CD4-positive, alpha-beta memory T cell (primary cell): ENCODE data around the gene RAB9A. TPM values are rescaled to one million over a fixed set of nuclear protein-coding genes. Genes with fewer than 3 reads are reported as not detected.
A peak's percentile ranks its signal among the peaks of the same experiment; 100 is the strongest.

Experiments used
- CTCF ChIA-PET: fragments of 350-600 bp; sonication (Branson Sonifier 250); formaldehyde crosslinking; loops from one replicate; lab custom pipeline; 2021; ENCODE audit warnings: inconsistent platforms; ENCODE audit not compliant: partially characterized antibody; lab: Charles Lee
- POLR2A ChIA-PET: fragments of 350-600 bp; sonication (Branson Sonifier 250); formaldehyde crosslinking; loops from one replicate; lab custom pipeline; 2021; ENCODE audit not compliant: partially characterized antibody; lab: Charles Lee
- DNase-seq, 5 donors: peaks; one replicate each; pipeline versions ENCODE4 v3.0.0 to v3.0.0-alpha.2; 2020 to 2022; ENCODE audit warnings: mixed read lengths in 1 of 5
- H3K27ac ChIP-seq: one replicate; pipeline ENCODE4 v1.7.0; 2013; ENCODE audit warnings: low read depth, low read length
- H3K27me3 ChIP-seq: 2 replicates; pipeline ENCODE4 v1.7.0; 2013; ENCODE audit warnings: mild to moderate bottlenecking, low read length, moderate library complexity; ENCODE audit not compliant: insufficient read depth
- H3K36me3 ChIP-seq: 2 replicates; pipeline ENCODE4 v1.7.0; 2013; ENCODE audit warnings: mild to moderate bottlenecking, low read length, moderate library complexity; ENCODE audit not compliant: insufficient read depth
- H3K4me1 ChIP-seq: 2 replicates; pipeline ENCODE4 v1.7.0; 2013; ENCODE audit warnings: mild to moderate bottlenecking, low read length, moderate library complexity; ENCODE audit not compliant: insufficient read depth
- H3K4me3 ChIP-seq, 2 donors: one replicate each; pipeline ENCODE4 v1.7.0; 2013; ENCODE audit warnings: low read length in 2 of 2, mild to moderate bottlenecking in 1 of 2
- H3K9me3 ChIP-seq, 2 donors: one replicate each; pipeline ENCODE4 v1.7.0; 2013; ENCODE audit warnings: low read length in 2 of 2, control low read depth in 1 of 2; ENCODE audit not compliant: control insufficient read depth in 1 of 2
- H3K27ac Mint-ChIP-seq, 7 donors: one replicate each; pipeline ENCODE4 v1.8.0; 2020 to 2021; ENCODE audit warnings: mixed read lengths in 7 of 7, mild to moderate bottlenecking in 6 of 7, inconsistent platforms in 3 of 7, moderate library complexity in 3 of 7
- H3K27me3 Mint-ChIP-seq, 2 donors: one replicate each; pipeline ENCODE4 v1.8.0; 2020 to 2021; ENCODE audit warnings: mixed read lengths in 2 of 2
- H3K36me3 Mint-ChIP-seq, 2 donors: one replicate each; pipeline ENCODE4 v1.8.0; 2020 to 2021; ENCODE audit warnings: mixed read lengths in 2 of 2, inconsistent platforms in 1 of 2, mild to moderate bottlenecking in 1 of 2
- H3K4me1 Mint-ChIP-seq, 4 donors: one replicate each; pipeline ENCODE4 v1.8.0; 2020 to 2021; ENCODE audit warnings: mixed read lengths in 4 of 4, mild to moderate bottlenecking in 1 of 4
- H3K4me3 Mint-ChIP-seq, 8 donors: one replicate each; pipeline ENCODE4 v1.8.0; 2020 to 2021; ENCODE audit warnings: mixed read lengths in 8 of 8, mild to moderate bottlenecking in 7 of 8, moderate library complexity in 6 of 8, inconsistent platforms in 3 of 8
- H3K9me3 Mint-ChIP-seq, 8 donors: one replicate each; pipeline ENCODE4 v1.8.0; 2020 to 2021; ENCODE audit warnings: mixed read lengths in 8 of 8, mild to moderate bottlenecking in 5 of 8, inconsistent platforms in 3 of 8, moderate library complexity in 1 of 8
- intact Hi-C: fragments of 100-400 bp; cut with micrococcal nuclease; formaldehyde crosslinking; loops from one replicate; pipeline ENCODE4 v1.15.1; 2023
- polyA plus RNA-seq, 2 donors: library from polyadenylated mRNA; unstranded; fragments of 300-500 nt; fragmentation: Illumina TruSeq; gene quantifications; one replicate each; pipeline ENCODE4 v1.2.3, GENCODE V29; 2021
- total RNA-seq, 2 experiments: library from RNA; stranded (reverse); gene quantifications; one replicate each; pipeline ENCODE4 v1.2.3, GENCODE V29; 2021

Gene RAB9A
- total and polyA plus RNA-seq, 4 experiments from 2014 or later, result 19.9 to 33.4 (median 27.2) TPM

- Histone ChIP-seq H3K27me3 (no peaks in the 10 kb centered on the region), H3K36me3 (no peaks in the 10 kb centered on the region), H3K27ac (no peak overlapping the region), H3K9me3 (no peaks in the 10 kb centered on the region), H3K4me3 (no peak overlapping the region), H3K4me1 (peaks cover 28% of the 10 kb centered on the region)
- no peak for DNase-seq
- CTCF ChIA-PET, result interaction anchor here (0.6 kb wide), 1 partner anchor 137 kb away, joined by 3 read pairs; no protein-coding TSS in a partner anchor
- H3K9me3 Mint-ChIP-seq, result peaks cover 0 to 3% (median 0%) of the 10 kb centered on the region in 8 donors
- peaks cover 11 to 35% (median 21%) of the 10 kb centered on the region in 4 donors for H3K4me1 Mint-ChIP-seq
- POLR2A ChIA-PET, result interaction anchor here (1.7 kb wide), 1 partner anchor 678 kb away, joined by 4 read pairs; no protein-coding TSS in a partner anchor
- H3K36me3 Mint-ChIP-seq, result peaks cover under 1 to 3% of the 10 kb centered on the region in 2 donors
- no peak overlapping the region for H3K27ac Mint-ChIP-seq
- intact Hi-C loops, result loop anchor here (5.0 to 10.0 kb wide), 3 partner anchors 558 to 835 kb away; no protein-coding TSS in a partner anchor
- no peak overlapping the region for H3K4me3 Mint-ChIP-seq
- no peaks in the 10 kb centered on the region for H3K27me3 Mint-ChIP-seq
Observed at GRCh38 chrX:13649838-13650237, 39.1 kb upstream of the RAB9A start.

GRCh38 chrX:13650318-13650717 lies 38.6 kb upstream of the RAB9A start:
- DNase-seq, result no peak
- Mint-ChIP-seq H3K4me1 (peaks cover 15 to 40% (median 26%) of the 10 kb centered on the region in 4 donors), H3K27me3 (no peaks in the 10 kb centered on the region), H3K27ac (no peak overlapping the region), H3K4me3 (no peak overlapping the region), H3K36me3 (peaks cover 4 to 5% of the 10 kb centered on the region in 2 donors), H3K9me3 (peaks cover 0 to 3% (median 0%) of the 10 kb centered on the region in 8 donors)
- Histone ChIP-seq H3K4me3 (no peak overlapping the region), H3K9me3 (no peaks in the 10 kb centered on the region), H3K36me3 (peaks cover 1% of the 10 kb centered on the region), H3K27ac (no peak overlapping the region), H3K4me1 (peaks cover 32% of the 10 kb centered on the region), H3K27me3 (no peaks in the 10 kb centered on the region)
- ChIA-PET POLR2A (interaction anchor here (1.7 kb wide), 1 partner anchor 678 kb away, joined by 4 read pairs; no protein-coding TSS in a partner anchor), CTCF (interaction anchor here (0.6 to 1.8 kb wide), 2 partner anchors 96 to 137 kb away, joined by 3 to 5 read pairs; no protein-coding TSS in a partner anchor)
- intact Hi-C loops, result loop anchor here (5.0 kb wide), 1 partner anchor 558 kb away; no protein-coding TSS in a partner anchor

GRCh38 chrX:13651150-13651549 lies 37.8 kb upstream of the RAB9A start:
- peaks cover 32% of the 10 kb centered on the region for H3K4me1 ChIP-seq
- no peak for DNase-seq
- no peaks in the 10 kb centered on the region for H3K9me3 ChIP-seq
- Mint-ChIP-seq H3K27ac (peak overlapping the region in 2 of 7 donors; percentile 50 to 70), H3K27me3 (no peaks in the 10 kb centered on the region), H3K9me3 (peaks cover 0 to 3% (median 0%) of the 10 kb centered on the region in 8 donors), H3K4me3 (peak overlapping the region in 2 of 8 donors; percentile 6 to 14), H3K4me1 (peaks cover 16 to 42% (median 26%) of the 10 kb centered on the region in 4 donors), H3K36me3 (peaks cover 6% of the 10 kb centered on the region in 2 donors)
- no peak overlapping the region for H3K27ac ChIP-seq
- ChIA-PET CTCF (interaction anchor here (1.8 kb wide), 1 partner anchor 95 kb away, joined by 5 read pairs; no protein-coding TSS in a partner anchor), POLR2A (no interaction called here)
- no peak overlapping the region for H3K4me3 ChIP-seq
- intact Hi-C loops, result loop anchor here (5.0 kb wide), 1 partner anchor 559 kb away; no protein-coding TSS in a partner anchor
- H3K36me3 ChIP-seq, result peaks cover 9% of the 10 kb centered on the region
- no peaks in the 10 kb centered on the region for H3K27me3 ChIP-seq

- ChIA-PET CTCF (interaction anchor here (1.6 kb wide), 1 partner anchor 10 kb away, joined by 7 read pairs; no protein-coding TSS in a partner anchor), POLR2A (interaction anchor here (1.0 to 2.6 kb wide), 8 partner anchors 10 to 380 kb away, joined by 3 to 20 read pairs (median 7); partner anchors contain the start of genes GEMIN8, OFD1, RAB9A and TRAPPC2)
- Mint-ChIP-seq H3K27me3 (no peaks in the 10 kb centered on the region), H3K27ac (peak overlapping the region; percentile 96 to 99 (median 99)), H3K4me3 (peak overlapping the region; percentile 91 to 97 (median 96)), H3K9me3 (peaks cover 0 to 3% (median 0%) of the 10 kb centered on the region in 8 donors), H3K36me3 (peaks cover 11% of the 10 kb centered on the region in 2 donors), H3K4me1 (peaks cover 16 to 39% (median 24%) of the 10 kb centered on the region in 4 donors)
- DNase-seq, result no peak
- Histone ChIP-seq H3K4me1 (peaks cover 30% of the 10 kb centered on the region), H3K27me3 (no peaks in the 10 kb centered on the region), H3K9me3 (no peaks in the 10 kb centered on the region), H3K36me3 (peaks cover 15% of the 10 kb centered on the region), H3K4me3 (peak overlapping the region; percentile 47 to 75), H3K27ac (peak overlapping the region; percentile 94)
- intact Hi-C loops, result loop anchor here (2.0 to 5.0 kb wide), 4 partner anchors 36 to 1894 kb away; partner anchors contain the start of genes FANCB, MOSPD2, MSL3 and RAB9A
Observed at GRCh38 chrX:13652287-13652793, 36.6 kb upstream of the RAB9A start.

- ChIA-PET POLR2A (interaction anchor here (1.0 to 2.6 kb wide), 9 partner anchors 9 to 379 kb away, joined by 3 to 20 read pairs (median 5); partner anchors contain the start of genes GEMIN8, OFD1, RAB9A and TRAPPC2), CTCF (interaction anchor here (1.2 to 1.6 kb wide), 2 partner anchors 10 to 379 kb away, joined by 3 to 7 read pairs; no protein-coding TSS in a partner anchor)
- Histone ChIP-seq H3K36me3 (peaks cover 15% of the 10 kb centered on the region), H3K4me3 (peak within 1 kb of the TSS; percentile 47 to 75), H3K27me3 (no peaks in the 10 kb centered on the region), H3K27ac (peak within 1 kb of the TSS; percentile 94), H3K9me3 (no peaks in the 10 kb centered on the region), H3K4me1 (peaks cover 23% of the 10 kb centered on the region)
- intact Hi-C loops, result loop anchor here (1.0 to 5.0 kb wide), 6 partner anchors 36 to 1894 kb away; partner anchors contain the start of genes FANCB, MOSPD2, MSL3 and OFD1
- H3K4me1 Mint-ChIP-seq, result peaks cover 11 to 33% (median 19%) of the 10 kb centered on the region in 4 donors
- peak within 1 kb of the TSS; percentile 91 to 97 (median 96) for H3K4me3 Mint-ChIP-seq
- DNase-seq, result peak; percentile 95 to 97 (median 96)
- no peaks in the 10 kb centered on the region for H3K9me3 Mint-ChIP-seq
- no peaks in the 10 kb centered on the region for H3K27me3 Mint-ChIP-seq
- H3K27ac Mint-ChIP-seq, result peak within 1 kb of the TSS; percentile 96 to 99 (median 99)
- peaks cover 11 to 14% of the 10 kb centered on the region in 2 donors for H3K36me3 Mint-ChIP-seq
Observed at GRCh38 chrX:13652850-13653693, 35.9 kb upstream of the RAB9A start, which contains the start of gene TCEANC. Gene TCEANC (plus strand): TSS chrX:13653141. CDS start chrX:13662509, 9,368 bp downstream.

- H3K4me3 ChIP-seq, result peak overlapping the region; percentile 28 to 75
- peaks cover 25% of the 10 kb centered on the region for H3K4me1 ChIP-seq
- Mint-ChIP-seq H3K4me3 (peak overlapping the region in 6 of 8 donors; percentile 5 to 95 (median 41)), H3K27me3 (no peaks in the 10 kb centered on the region), H3K4me1 (peaks cover 17 to 40% (median 25%) of the 10 kb centered on the region in 4 donors), H3K9me3 (no peaks in the 10 kb centered on the region), H3K36me3 (peaks cover 12 to 19% of the 10 kb centered on the region in 2 donors), H3K27ac (peak overlapping the region in 6 of 7 donors; percentile 70 to 99 (median 79))
- POLR2A ChIA-PET, result interaction anchor here (1.1 to 2.6 kb wide), 7 partner anchors 8 to 376 kb away, joined by 4 to 20 read pairs (median 9); partner anchors contain the start of genes GEMIN8, OFD1, RAB9A and TRAPPC2
- H3K9me3 ChIP-seq, result no peaks in the 10 kb centered on the region
- H3K27ac ChIP-seq, result peak overlapping the region; percentile 94
- no peak for DNase-seq
- CTCF ChIA-PET, result interaction anchor here (1.2 to 1.6 kb wide), 2 partner anchors 9 to 378 kb away, joined by 3 to 7 read pairs; no protein-coding TSS in a partner anchor
- intact Hi-C loops, result loop anchor here (5.0 kb wide), 1 partner anchor 562 kb away; no protein-coding TSS in a partner anchor
- H3K36me3 ChIP-seq, result peaks cover 15% of the 10 kb centered on the region
- no peaks in the 10 kb centered on the region for H3K27me3 ChIP-seq
Observed at GRCh38 chrX:13654116-13654515, 34.8 kb upstream of the RAB9A start.
